Astrocyte of the cerebellum (primary cell): ENCODE results near the gene CHRND.

Experiments
- DNase-seq: peaks from one replicate; pipeline ENCODE4 v3.0.0-alpha.2; 2011; ENCODE audit warnings: low read depth
- H3K4me3 ChIP-seq: 2 replicates; pipeline ENCODE4 v1.5.1; 2011; ENCODE audit warnings: mild to moderate bottlenecking, low read depth, low read length, moderate library complexity
- in situ Hi-C: cut with HindIII; loops from 2 replicates; pipeline ENCODE4 v1.10.0; 2017; ENCODE audit warnings: low sequenced_read_pairs
- TF ChIP-seq, protein P1 (sequence below): IDR thresholded peaks from 2 replicates; pipeline ENCODE4 v1.5.1; 2012; ENCODE audit warnings: low read length, low read depth, moderate library complexity, mild to moderate bottlenecking; ENCODE audit errors: missing control alignments

The CHRND gene

GRCh38 chr2:232525791-232526371 is at the start of gene CHRND:
Gene CHRND (plus strand): TSS chr2:232526160. CDS start chr2:232526216, 56 bp downstream.
- no peak within 1 kb of the TSS for H3K4me3 ChIP-seq
- no peak for DNase-seq
- in situ Hi-C loops: no loop called here
- TF ChIP-seq, protein P1, sequence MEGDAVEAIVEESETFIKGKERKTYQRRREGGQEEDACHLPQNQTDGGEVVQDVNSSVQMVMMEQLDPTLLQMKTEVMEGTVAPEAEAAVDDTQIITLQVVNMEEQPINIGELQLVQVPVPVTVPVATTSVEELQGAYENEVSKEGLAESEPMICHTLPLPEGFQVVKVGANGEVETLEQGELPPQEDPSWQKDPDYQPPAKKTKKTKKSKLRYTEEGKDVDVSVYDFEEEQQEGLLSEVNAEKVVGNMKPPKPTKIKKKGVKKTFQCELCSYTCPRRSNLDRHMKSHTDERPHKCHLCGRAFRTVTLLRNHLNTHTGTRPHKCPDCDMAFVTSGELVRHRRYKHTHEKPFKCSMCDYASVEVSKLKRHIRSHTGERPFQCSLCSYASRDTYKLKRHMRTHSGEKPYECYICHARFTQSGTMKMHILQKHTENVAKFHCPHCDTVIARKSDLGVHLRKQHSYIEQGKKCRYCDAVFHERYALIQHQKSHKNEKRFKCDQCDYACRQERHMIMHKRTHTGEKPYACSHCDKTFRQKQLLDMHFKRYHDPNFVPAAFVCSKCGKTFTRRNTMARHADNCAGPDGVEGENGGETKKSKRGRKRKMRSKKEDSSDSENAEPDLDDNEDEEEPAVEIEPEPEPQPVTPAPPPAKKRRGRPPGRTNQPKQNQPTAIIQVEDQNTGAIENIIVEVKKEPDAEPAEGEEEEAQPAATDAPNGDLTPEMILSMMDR: no peak

GRCh38 chr2:232476791-232477190 is 49.2 kb upstream of the CHRND start:
- no peak for DNase-seq
- TF ChIP-seq, protein P1: no peak

DNA sequence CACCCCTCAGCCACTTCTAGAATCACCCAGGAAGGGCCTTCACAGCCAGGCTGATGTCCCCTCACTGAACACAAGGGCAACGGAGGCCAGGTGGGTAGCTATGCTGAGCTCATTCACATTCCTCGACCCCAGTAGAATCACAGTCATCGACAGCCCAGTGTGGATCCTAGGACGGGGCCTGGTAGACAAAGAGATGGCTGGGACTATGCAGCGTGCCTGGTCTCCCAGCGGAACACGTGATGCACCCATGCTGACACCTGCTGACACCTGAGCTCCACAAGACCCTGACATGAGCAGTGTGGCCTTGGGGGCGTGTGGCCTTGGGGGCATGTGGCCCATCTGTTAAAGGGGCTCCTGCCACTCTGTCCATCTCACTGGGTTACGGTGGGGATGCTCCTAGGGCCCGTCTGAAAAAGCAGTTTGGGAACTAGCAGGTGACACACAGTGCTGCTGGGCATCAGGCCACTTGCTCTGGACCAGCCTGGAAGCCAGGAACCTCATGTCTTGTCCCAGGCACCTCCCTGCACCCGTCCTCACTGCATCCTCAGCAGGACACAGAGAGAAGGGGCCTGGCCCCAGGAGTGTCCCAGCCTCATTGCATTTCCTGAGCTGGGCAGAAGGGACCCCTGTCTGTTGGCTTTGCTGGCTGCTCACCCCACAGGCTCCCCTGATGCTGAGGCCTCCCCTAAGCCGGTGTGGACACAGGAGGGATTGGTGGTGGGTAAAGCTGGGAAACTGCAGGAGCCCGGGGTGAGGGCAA is 48.0 kb upstream of the CHRND start:
- in situ Hi-C loops: no loop called here
- DNase-seq: no peak
- no peak overlapping the region for H3K4me3 ChIP-seq
- TF ChIP-seq, protein P1: no peak

More at GRCh38 chr2:232476791-232477190, 49.2 kb upstream of the CHRND start:
- in situ Hi-C loops: no loop called here
- H3K4me3 ChIP-seq: no peak overlapping the region

DNA sequence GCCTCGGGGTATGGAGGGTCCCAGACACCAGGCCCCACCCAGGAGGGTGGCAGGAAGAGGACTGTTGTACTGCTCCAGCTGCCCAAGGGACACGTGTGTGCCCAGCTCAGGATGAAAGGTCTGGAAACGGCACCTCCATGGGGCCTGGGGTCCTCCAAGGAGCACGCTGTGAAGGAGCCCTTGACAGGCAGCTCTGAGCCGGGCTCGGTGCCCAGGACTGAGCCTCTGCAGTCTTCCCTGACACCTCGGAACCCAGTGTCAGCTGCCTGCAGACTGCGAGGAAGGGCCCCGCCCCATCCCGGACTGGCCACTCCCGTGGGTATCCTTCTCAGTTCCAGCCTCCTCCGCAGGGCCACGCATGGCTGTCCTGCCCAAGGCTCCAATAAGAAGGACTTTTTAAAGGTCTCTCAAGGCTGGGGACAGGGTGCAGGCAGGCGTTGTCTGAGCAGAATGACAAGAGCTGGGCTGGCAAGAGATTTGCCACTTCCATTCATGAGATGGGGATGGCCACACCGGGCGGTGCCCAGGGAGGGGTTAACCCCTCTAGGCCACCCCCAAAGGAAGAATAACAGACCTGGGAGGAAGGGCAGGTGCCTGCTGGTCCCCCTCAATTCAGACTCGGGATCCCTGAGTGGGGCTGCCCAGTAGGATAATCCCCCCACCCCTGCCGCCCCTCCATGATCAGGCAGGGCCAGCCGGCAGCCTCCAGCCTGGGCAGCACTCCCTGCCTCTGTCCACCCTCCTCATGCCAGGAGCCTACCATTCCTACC is 47.2 kb upstream of the CHRND start:
- no peak overlapping the region for H3K4me3 ChIP-seq
- in situ Hi-C loops: no loop called here
- DNase-seq: no peak
- TF ChIP-seq, protein P1: no peak

DNA sequence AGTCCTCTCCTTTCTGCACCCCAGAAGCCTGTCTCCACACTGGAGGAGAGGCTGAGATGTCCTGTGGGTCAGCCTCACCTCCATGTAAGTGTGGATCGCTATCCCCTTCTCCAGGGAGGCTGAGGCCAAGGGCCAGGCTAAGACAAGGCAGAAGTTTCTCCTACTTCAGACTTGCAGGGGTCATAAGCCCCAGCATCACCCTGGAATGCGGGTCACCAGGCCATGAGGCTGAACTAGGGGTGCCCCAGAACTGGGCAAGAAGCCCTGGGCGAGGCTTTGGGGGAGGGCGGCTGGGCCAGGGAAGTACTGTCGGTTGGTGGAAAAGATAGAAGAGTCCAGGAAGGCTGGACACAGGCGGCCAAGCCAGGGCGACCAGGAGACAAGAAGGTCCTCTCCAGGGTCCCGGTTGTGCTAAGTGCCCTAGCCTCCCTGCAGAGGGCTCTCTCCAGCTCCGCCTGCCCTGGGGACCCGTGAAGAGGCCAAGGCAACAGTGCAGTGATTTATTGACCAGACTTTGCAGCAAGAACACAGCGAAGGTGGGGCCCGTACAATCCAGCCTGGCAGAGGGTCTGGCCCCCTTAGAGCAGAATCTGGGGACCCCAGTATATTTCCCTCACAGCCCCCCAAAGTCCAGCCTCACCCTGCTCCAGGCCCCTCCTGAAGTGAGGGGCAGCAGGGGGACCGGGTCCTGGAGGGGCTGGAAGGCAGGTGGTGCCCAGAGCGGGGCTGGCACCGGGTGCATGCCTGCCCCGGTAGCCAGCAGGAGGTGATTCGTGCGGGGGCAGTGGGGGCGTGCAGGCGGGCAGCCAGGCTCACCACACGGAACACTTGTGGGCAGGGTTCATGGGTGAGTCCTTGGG is 46.4 kb upstream of the CHRND start:
- TF ChIP-seq, protein P1: no peak
- in situ Hi-C loops: no loop called here

More for the DNA sequence above, 46.4 kb upstream of the CHRND start:
- H3K4me3 ChIP-seq: no peak overlapping the region
- DNase-seq: no peak
